Uterus (tissue), 2 donors: ENCODE data around the gene CTBP1.

ENCODE experiments used
- POLR2A ChIP-seq, 2 donors: fragments of 450-650 bp; IDR thresholded peaks; one replicate each; pipeline ENCODE4 v1.6.1; 2016; ENCODE audit warnings: antibody characterized with exemption in 2 of 2, mild to moderate bottlenecking in 1 of 2, moderate library complexity in 1 of 2
- TF ChIP-seq, protein P1 (sequence below), 4 experiments: fragments of 200-600 bp in 2 of 4; fragments of 450-650 bp in 2 of 4; sonication (generic) in 2 of 4; IDR thresholded peaks; one replicate each; pipeline ENCODE4 v1.5.1; 2016 to 2019; ENCODE audit warnings: antibody characterized with exemption in 4 of 4, mild to moderate bottlenecking in 2 of 4, moderate library complexity in 1 of 4

DNA sequence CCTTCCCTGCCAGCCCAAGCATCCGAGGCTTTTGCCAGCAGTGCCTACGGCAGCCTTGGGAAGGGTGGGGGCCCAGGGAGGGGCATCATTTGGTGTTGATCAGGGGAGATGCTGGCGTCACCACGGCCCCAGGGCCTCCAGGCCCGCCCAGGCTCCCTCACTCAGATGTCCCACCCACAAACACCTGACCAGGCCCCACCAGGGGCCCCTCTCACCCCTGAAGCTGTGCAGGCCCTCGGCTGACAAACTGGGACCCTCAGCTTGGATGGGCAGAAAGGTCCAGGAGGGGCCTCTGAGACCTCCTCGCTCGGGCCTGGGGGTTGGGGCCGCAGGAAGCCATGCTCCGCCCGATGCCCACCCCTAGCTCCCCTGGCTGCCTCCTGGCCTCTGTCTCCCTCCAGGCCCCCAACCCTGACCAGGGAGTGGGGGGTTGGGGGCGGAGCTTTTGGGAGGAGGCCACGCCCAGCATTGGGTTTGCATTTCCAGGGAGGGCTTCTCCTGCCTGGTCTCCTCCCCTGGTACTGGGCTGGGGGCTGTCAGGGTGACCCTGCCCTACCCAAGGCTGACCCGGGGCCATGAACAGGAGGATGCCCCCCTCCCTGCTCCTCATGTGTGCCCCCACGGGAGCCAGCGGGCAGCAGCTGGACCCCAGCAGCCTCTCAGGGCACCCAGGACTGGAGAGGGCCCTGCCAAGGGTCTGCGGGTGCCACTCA is 43.2 kb downstream of the CTBP1 start:
- TF ChIP-seq, protein P1, sequence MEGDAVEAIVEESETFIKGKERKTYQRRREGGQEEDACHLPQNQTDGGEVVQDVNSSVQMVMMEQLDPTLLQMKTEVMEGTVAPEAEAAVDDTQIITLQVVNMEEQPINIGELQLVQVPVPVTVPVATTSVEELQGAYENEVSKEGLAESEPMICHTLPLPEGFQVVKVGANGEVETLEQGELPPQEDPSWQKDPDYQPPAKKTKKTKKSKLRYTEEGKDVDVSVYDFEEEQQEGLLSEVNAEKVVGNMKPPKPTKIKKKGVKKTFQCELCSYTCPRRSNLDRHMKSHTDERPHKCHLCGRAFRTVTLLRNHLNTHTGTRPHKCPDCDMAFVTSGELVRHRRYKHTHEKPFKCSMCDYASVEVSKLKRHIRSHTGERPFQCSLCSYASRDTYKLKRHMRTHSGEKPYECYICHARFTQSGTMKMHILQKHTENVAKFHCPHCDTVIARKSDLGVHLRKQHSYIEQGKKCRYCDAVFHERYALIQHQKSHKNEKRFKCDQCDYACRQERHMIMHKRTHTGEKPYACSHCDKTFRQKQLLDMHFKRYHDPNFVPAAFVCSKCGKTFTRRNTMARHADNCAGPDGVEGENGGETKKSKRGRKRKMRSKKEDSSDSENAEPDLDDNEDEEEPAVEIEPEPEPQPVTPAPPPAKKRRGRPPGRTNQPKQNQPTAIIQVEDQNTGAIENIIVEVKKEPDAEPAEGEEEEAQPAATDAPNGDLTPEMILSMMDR (IDR thresholded peaks at IDR 0.05) = no peak
- TF ChIP-seq POLR2A (IDR thresholded peaks at IDR 0.05) = no peak
